HCT116 (cell line): Measurements from ENCODE around the gene CHURC1. TPM values are rescaled to one million over a fixed set of nuclear protein-coding genes. Genes with fewer than 3 reads are reported as not detected.

Experiments used
- ATAC-seq: fragments of 200-7000 bp; cut with Tn5 transposase; 2 replicates; pipeline ENCODE4 v1.9.1; 2020; ENCODE audit warnings: mild to moderate bottlenecking, moderate library complexity
- BruUV-seq: library from RNA; stranded (reverse); fragments of 400-500 nt; replicated peaks from 2 replicates; lab custom pipeline; 2021; lab: Mats Ljungman, UMichigan
- CTCF ChIA-PET: fragments of 300-600 bp; sonication (Branson Sonifier 250); formaldehyde crosslinking; loops from one replicate; lab custom pipeline; 2021; ENCODE audit warnings: antibody characterized with exemption; lab: Charles Lee
- POLR2A ChIA-PET: fragments of 300-600, 350-600 bp; sonication (Branson Sonifier 250); formaldehyde crosslinking; loops from one replicate; lab custom pipeline; 2021; ENCODE audit warnings: antibody characterized with exemption; lab: Charles Lee
- RAD21 ChIA-PET, 2 experiments: fragments of 300-600 bp; sonication (Branson Sonifier 250); formaldehyde crosslinking; loops; one replicate each; lab custom pipeline; 2023; ENCODE audit warnings: low total read pairs in 2 of 2; ENCODE audit not compliant: uncharacterized antibody in 2 of 2, unreplicated experiment in 2 of 2, low non-redundant PET in 1 of 2; lab: Charles Lee
- DNase-seq: peaks from one replicate; pipeline ENCODE4 v3.0.0-alpha.2; 2010; ENCODE audit warnings: low read depth, low spot score
- H2AFZ ChIP-seq: fragments of 200-600 bp; shearing (Covaris generic), sonication (generic); 2 replicates; pipeline ENCODE4 v1.6.1; 2017; ENCODE audit warnings: low read depth, mixed run types, mixed read lengths, antibody characterized with exemption, low read length; ENCODE audit not compliant: poor library complexity, severe bottlenecking
- H3K27ac ChIP-seq: 2 replicates; pipeline ENCODE4 v1.5.1; 2012; ENCODE audit warnings: low read depth, low read length
- H3K27me3 ChIP-seq: fragments of 200-600 bp; sonication (generic); 2 replicates; pipeline ENCODE4 v1.6.1; 2016; ENCODE audit warnings: mixed run types, low read length, mixed read lengths; ENCODE audit not compliant: insufficient read depth
- H3K36me3 ChIP-seq, 2 experiments: fragments of 200-500 bp in 1 of 2; fragments of 200-600 bp in 1 of 2; sonication (Bioruptor generic) in 1 of 2; sonication (generic) in 1 of 2; 2 replicates each; pipeline versions ENCODE4 v1.5.1 to v1.6.1; 2014 to 2016; ENCODE audit warnings: low read length in 2 of 2, inconsistent platforms in 1 of 2, mixed read lengths in 1 of 2, mixed run types in 1 of 2; ENCODE audit not compliant: insufficient read depth in 2 of 2, control insufficient read depth in 1 of 2
- H3K4me1 ChIP-seq, 2 experiments: fragments of 200-600 bp in 1 of 2; sonication (generic) in 1 of 2; 2 replicates each; pipeline versions ENCODE4 v1.5.1 to v1.6.1; 2012 to 2017; ENCODE audit warnings: low read length in 2 of 2, inconsistent platforms in 1 of 2, mild to moderate bottlenecking in 1 of 2, mixed read lengths in 1 of 2, mixed run types in 1 of 2, moderate library complexity in 1 of 2; ENCODE audit not compliant: insufficient read depth in 2 of 2, control insufficient read depth in 1 of 2
- H3K4me2 ChIP-seq: fragments of 200-600 bp; sonication (generic); 2 replicates; pipeline ENCODE4 v1.6.1; 2017; ENCODE audit warnings: mixed run types, low read length, mixed read lengths
- H3K4me3 ChIP-seq, 2 experiments: fragments of 200-600 bp in 1 of 2; sonication (generic) in 1 of 2; replicated peaks in 1 of 2; 2 replicates each; pipeline ENCODE4 v1.5.1; 2011 to 2016; ENCODE audit warnings: low read length in 2 of 2, control low read depth in 1 of 2, low read depth in 1 of 2, mild to moderate bottlenecking in 1 of 2, mixed read lengths in 1 of 2, mixed run types in 1 of 2
- H3K79me2 ChIP-seq: fragments of 200-600 bp; sonication (generic); 2 replicates; pipeline ENCODE4 v1.6.1; 2017; ENCODE audit warnings: mild to moderate bottlenecking, mixed run types, low read length, moderate library complexity, mixed read lengths; ENCODE audit not compliant: insufficient read depth
- H3K9ac ChIP-seq: fragments of 200-600 bp; sonication (generic); 2 replicates; pipeline ENCODE4 v1.6.1; 2016; ENCODE audit warnings: low read length, mixed read lengths
- H3K9me2 ChIP-seq: fragments of 200-600 bp; sonication (generic), shearing (Covaris generic); 2 replicates; pipeline ENCODE4 v1.6.1; 2017; ENCODE audit warnings: mixed run types, mild to moderate bottlenecking, moderate library complexity; ENCODE audit not compliant: insufficient read depth
- H3K9me3 ChIP-seq, 2 experiments: fragments of 200-500 bp in 1 of 2; fragments of 200-600 bp in 1 of 2; sonication (Bioruptor generic) in 1 of 2; sonication (generic) in 1 of 2; 2 replicates each; pipeline ENCODE4 v1.6.1; 2014 to 2017; ENCODE audit warnings: low read length in 2 of 2, mixed read lengths in 2 of 2, inconsistent platforms in 1 of 2, low read depth in 1 of 2, mild to moderate bottlenecking in 1 of 2, mixed run types in 1 of 2, moderate library complexity in 1 of 2; ENCODE audit not compliant: control insufficient read depth in 1 of 2, insufficient read depth in 1 of 2
- H4K20me1 ChIP-seq: fragments of 200-600 bp; sonication (generic), shearing (Covaris generic); 2 replicates; pipeline ENCODE4 v1.6.1; 2017; ENCODE audit warnings: mixed run types, mild to moderate bottlenecking, moderate library complexity; ENCODE audit not compliant: insufficient read depth
- CEBPB ChIP-seq: IDR thresholded peaks from 2 replicates; pipeline ENCODE4 v1.6.1; 2012; ENCODE audit warnings: low read depth
- EGR1 ChIP-seq: IDR thresholded peaks from 2 replicates; pipeline ENCODE4 v1.6.1; 2012; ENCODE audit warnings: low read depth
- ELF1 ChIP-seq: IDR thresholded peaks from 2 replicates; pipeline ENCODE4 v1.6.1; 2012; ENCODE audit warnings: low read depth, borderline replicate concordance
- EZH2phosphoT487 ChIP-seq: fragments of 200-600 bp; IDR thresholded peaks from 2 replicates; pipeline ENCODE4 v1.6.1; 2018; ENCODE audit warnings: antibody characterized with exemption, borderline replicate concordance
- FOSL1 ChIP-seq: IDR thresholded peaks from 2 replicates; pipeline ENCODE4 v1.6.1; 2012; ENCODE audit warnings: low read depth
- JUND ChIP-seq: IDR thresholded peaks from 2 replicates; pipeline ENCODE4 v1.6.1; 2012
- POLR2AphosphoS5 ChIP-seq: IDR thresholded peaks from 2 replicates; pipeline ENCODE4 v1.6.1; 2011; ENCODE audit warnings: mild to moderate bottlenecking, low read depth, low read length, moderate library complexity
- SIN3A ChIP-seq: IDR thresholded peaks from 2 replicates; pipeline ENCODE4 v1.6.1; 2012; ENCODE audit warnings: low read depth
- SRF ChIP-seq: IDR thresholded peaks from 2 replicates; pipeline ENCODE4 v1.6.1; 2012; ENCODE audit warnings: low read depth
- YY1 ChIP-seq: IDR thresholded peaks from 2 replicates; pipeline ENCODE4 v1.6.1; 2011; ENCODE audit warnings: low read length, low read depth, moderate library complexity, mild to moderate bottlenecking; ENCODE audit not compliant: insufficient replicate concordance; ENCODE audit errors: extremely low read depth
- ZFX ChIP-seq: fragments of 450-650 bp; IDR thresholded peaks from 2 replicates; pipeline ENCODE4 v1.6.1; 2017
- ZNF274 ChIP-seq: fragments of 200-500 bp; sonication (Bioruptor generic); IDR thresholded peaks from 2 replicates; pipeline ENCODE4 v1.6.1; 2014; ENCODE audit warnings: mild to moderate bottlenecking, low read depth, low read length, inconsistent platforms
- intact Hi-C: fragments of 100-400 bp; cut with micrococcal nuclease; formaldehyde crosslinking; loops from 2 replicates; pipeline ENCODE4 v1.10.0; 2022
- total RNA-seq: library from RNA; stranded (reverse); gene quantifications from one replicate; pipeline ENCODE4 v1.2.1, GENCODE V29; 2021; ENCODE audit not compliant: unreplicated experiment
- TF ChIP-seq, protein P1 (sequence below): IDR thresholded peaks from 2 replicates; pipeline ENCODE4 v1.6.1; 2012
- TF ChIP-seq, protein P2 (sequence below), 3 experiments: fragments of 200-600 bp in 1 of 3; sonication (generic) in 1 of 3; IDR thresholded peaks in 2 of 3; conservative IDR thresholded peaks in 1 of 3; 2 replicates each; pipeline ENCODE4 v1.5.1; 2012 to 2017; ENCODE audit warnings: low read depth in 2 of 3, low read length in 2 of 3, antibody characterized with exemption in 1 of 3, borderline replicate concordance in 1 of 3, control low read depth in 1 of 3, mild to moderate bottlenecking in 1 of 3, mixed read lengths in 1 of 3, mixed run types in 1 of 3, moderate library complexity in 1 of 3; ENCODE audit not compliant: insufficient read depth in 1 of 3

CHURC1 gene
- total RNA-seq, 1 experiment from 2014 or later = 47.5 TPM

DNA sequence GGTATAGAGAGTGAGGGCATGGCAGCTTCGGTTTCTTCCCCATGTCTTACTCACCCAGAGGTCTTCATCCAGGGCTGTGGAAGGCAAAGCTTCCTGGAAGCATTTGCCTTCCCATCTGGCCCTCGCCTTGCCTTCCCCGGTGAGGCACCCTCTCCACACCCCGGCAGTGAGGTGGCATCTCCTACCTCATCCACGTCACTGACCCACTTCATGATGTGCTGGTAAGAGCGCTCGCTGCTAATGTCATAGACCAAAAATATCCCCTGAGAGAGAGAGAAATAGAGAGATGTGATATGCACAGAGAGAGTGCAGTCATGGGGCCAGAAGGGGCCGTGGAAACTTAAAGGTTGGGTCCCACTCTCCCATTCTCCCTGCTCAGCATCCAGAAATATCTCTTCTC is 36.6 kb downstream of the CHURC1 start:
- Histone ChIP-seq H2AFZ (no peak overlapping the region), H3K4me2 (no peak overlapping the region), H3K9ac (no peak overlapping the region), H3K36me3 (no peaks in the 10 kb centered on the region)
- DNase-seq = no peak
- ChIA-PET CTCF (no interaction called here), POLR2A (no interaction called here)
- intact Hi-C loops = no loop called here
- no TSS peak for BruUV-seq
- TF ChIP-seq SIN3A (no peak), FOSL1 (no peak), ELF1 (no peak), POLR2AphosphoS5 (no peak), EZH2phosphoT487 (no peak), CEBPB (no peak), SRF (no peak), JUND (no peak)
- TF ChIP-seq, all 23 proteins: peak for 0
- no peaks in the 10 kb centered on the region for H3K4me1 ChIP-seq
- RAD21 ChIA-PET = no interaction called here
- no peak overlapping the region for H3K27ac ChIP-seq
- no peaks in the 10 kb centered on the region for H3K27me3 ChIP-seq
- H4K20me1 ChIP-seq = no peaks in the 10 kb centered on the region
- no peaks in the 10 kb centered on the region for H3K79me2 ChIP-seq
- no peak overlapping the region for H3K4me3 ChIP-seq
- H3K9me3 ChIP-seq = no peaks in the 10 kb centered on the region
- no peaks in the 10 kb centered on the region for H3K9me2 ChIP-seq
- ATAC-seq = no peak

DNA sequence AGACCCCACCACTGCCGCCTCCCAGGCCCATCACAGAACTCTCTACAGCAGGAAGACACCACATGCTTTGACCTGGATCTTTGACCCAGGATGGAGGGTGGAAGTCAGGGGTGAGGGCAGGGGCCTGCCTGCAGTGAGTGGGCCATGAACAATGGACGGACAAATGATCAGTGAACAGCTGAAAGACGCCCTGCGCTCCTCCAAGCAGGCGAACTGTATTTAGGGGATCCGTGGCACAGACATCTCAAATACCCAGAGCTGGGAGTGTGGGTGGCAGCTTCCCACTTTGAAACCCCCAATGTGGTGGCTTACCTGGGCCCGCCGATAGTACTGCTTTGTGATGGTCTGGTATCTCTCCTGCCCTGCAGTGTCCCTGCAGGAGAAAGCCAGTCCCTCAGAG is 37.0 kb downstream of the CHURC1 start:
- ATAC-seq (no peak), DNase-seq (no peak)
- Histone ChIP-seq H3K9me3 (no peaks in the 10 kb centered on the region), H2AFZ (no peak overlapping the region), H3K4me3 (no peak overlapping the region), H3K9ac (no peak overlapping the region), H3K4me1 (no peaks in the 10 kb centered on the region), H3K9me2 (no peaks in the 10 kb centered on the region), H4K20me1 (no peaks in the 10 kb centered on the region), H3K4me2 (no peak overlapping the region), H3K27ac (no peak overlapping the region), H3K79me2 (no peaks in the 10 kb centered on the region)
- POLR2A ChIA-PET = no interaction called here
- intact Hi-C loops = no loop called here
- no peak for TF ChIP-seq EGR1
- no peak for TF ChIP-seq YY1
- no peak for TF ChIP-seq JUND
- no peak for TF ChIP-seq ZFX
- TF ChIP-seq, protein P1, sequence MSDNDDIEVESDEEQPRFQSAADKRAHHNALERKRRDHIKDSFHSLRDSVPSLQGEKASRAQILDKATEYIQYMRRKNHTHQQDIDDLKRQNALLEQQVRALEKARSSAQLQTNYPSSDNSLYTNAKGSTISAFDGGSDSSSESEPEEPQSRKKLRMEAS = no peak
- TF ChIP-seq, protein P2, sequence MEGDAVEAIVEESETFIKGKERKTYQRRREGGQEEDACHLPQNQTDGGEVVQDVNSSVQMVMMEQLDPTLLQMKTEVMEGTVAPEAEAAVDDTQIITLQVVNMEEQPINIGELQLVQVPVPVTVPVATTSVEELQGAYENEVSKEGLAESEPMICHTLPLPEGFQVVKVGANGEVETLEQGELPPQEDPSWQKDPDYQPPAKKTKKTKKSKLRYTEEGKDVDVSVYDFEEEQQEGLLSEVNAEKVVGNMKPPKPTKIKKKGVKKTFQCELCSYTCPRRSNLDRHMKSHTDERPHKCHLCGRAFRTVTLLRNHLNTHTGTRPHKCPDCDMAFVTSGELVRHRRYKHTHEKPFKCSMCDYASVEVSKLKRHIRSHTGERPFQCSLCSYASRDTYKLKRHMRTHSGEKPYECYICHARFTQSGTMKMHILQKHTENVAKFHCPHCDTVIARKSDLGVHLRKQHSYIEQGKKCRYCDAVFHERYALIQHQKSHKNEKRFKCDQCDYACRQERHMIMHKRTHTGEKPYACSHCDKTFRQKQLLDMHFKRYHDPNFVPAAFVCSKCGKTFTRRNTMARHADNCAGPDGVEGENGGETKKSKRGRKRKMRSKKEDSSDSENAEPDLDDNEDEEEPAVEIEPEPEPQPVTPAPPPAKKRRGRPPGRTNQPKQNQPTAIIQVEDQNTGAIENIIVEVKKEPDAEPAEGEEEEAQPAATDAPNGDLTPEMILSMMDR (IDR thresholded peaks at IDR 0.05 in 2 of 3, conservative IDR thresholded peaks at IDR 0.05 in 1 of 3; ENCODE audit: borderline replicate concordance in 1 of 3, insufficient read depth in 1 of 3, low read depth in 2 of 3, low read length in 2 of 3) = no peak
- no peak for TF ChIP-seq SIN3A
- TF ChIP-seq EZH2phosphoT487 = no peak
- TF ChIP-seq ZNF274 = no peak
- TF ChIP-seq, all 23 proteins: peak for 0
- Histone ChIP-seq H3K27me3 (no peaks in the 10 kb centered on the region), H3K36me3 (no peaks in the 10 kb centered on the region)
- BruUV-seq = no TSS peak
- CTCF ChIA-PET = no interaction called here
- RAD21 ChIA-PET = no interaction called here
